Hepatocyte (in vitro differentiated cells): ENCODE measurements around the gene FSIP1.

ENCODE experiments used
- EZH2phosphoT487 ChIP-seq: fragments of 200-600 bp; sonication (generic); IDR thresholded peaks from one replicate; pipeline ENCODE4 v1.6.1; 2018; ENCODE audit warnings: antibody characterized with exemption, mild to moderate bottlenecking, low read depth, moderate library complexity; ENCODE audit not compliant: unreplicated experiment, severe bottlenecking
- TF ChIP-seq, protein P1 (sequence below): fragments of 200-600 bp; sonication (generic); IDR thresholded peaks from 2 replicates; pipeline ENCODE4 v1.5.1; 2016; ENCODE audit warnings: antibody characterized with exemption, mild to moderate bottlenecking; ENCODE audit not compliant: poor library complexity

- TF ChIP-seq, protein P1, sequence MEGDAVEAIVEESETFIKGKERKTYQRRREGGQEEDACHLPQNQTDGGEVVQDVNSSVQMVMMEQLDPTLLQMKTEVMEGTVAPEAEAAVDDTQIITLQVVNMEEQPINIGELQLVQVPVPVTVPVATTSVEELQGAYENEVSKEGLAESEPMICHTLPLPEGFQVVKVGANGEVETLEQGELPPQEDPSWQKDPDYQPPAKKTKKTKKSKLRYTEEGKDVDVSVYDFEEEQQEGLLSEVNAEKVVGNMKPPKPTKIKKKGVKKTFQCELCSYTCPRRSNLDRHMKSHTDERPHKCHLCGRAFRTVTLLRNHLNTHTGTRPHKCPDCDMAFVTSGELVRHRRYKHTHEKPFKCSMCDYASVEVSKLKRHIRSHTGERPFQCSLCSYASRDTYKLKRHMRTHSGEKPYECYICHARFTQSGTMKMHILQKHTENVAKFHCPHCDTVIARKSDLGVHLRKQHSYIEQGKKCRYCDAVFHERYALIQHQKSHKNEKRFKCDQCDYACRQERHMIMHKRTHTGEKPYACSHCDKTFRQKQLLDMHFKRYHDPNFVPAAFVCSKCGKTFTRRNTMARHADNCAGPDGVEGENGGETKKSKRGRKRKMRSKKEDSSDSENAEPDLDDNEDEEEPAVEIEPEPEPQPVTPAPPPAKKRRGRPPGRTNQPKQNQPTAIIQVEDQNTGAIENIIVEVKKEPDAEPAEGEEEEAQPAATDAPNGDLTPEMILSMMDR, result no peak
- no peak for TF ChIP-seq EZH2phosphoT487
Measured at GRCh38 chr15:39706206-39706605, 76.4 kb downstream of the FSIP1 start.
